Nephron (organoid): ENCODE data around the gene GAST.

Experiments
- H3K27ac Mint-ChIP-seq, 3 experiments: 2 replicates each; pipeline ENCODE4 v1.8.0; 2020; ENCODE audit warnings: mixed read lengths in 3 of 3, mild to moderate bottlenecking in 2 of 3, moderate library complexity in 1 of 3
- H3K27me3 Mint-ChIP-seq: 2 replicates; pipeline ENCODE4 v1.8.0; 2021; ENCODE audit warnings: low read depth, mild to moderate bottlenecking, moderate library complexity, mixed read lengths
- H3K36me3 Mint-ChIP-seq: 2 replicates; pipeline ENCODE4 v1.8.0; 2020; ENCODE audit warnings: low read depth, mixed read lengths
- H3K4me1 Mint-ChIP-seq: 2 replicates; pipeline ENCODE4 v1.8.0; 2020; ENCODE audit warnings: mixed read lengths
- H3K4me3 Mint-ChIP-seq, 3 experiments: 2 replicates each; pipeline ENCODE4 v1.8.0; 2020; ENCODE audit warnings: mild to moderate bottlenecking in 3 of 3, mixed read lengths in 3 of 3, moderate library complexity in 2 of 3
- H3K9me3 Mint-ChIP-seq: 2 replicates; pipeline ENCODE4 v1.8.0; 2020; ENCODE audit warnings: mixed read lengths
- CTCF ChIP-seq, 3 experiments: fragments of 200-600 bp; sonication (generic); IDR thresholded peaks; one replicate each; pipeline ENCODE4 v1.5.0; 2021; ENCODE audit warnings: antibody characterized with exemption in 3 of 3; ENCODE audit not compliant: unreplicated experiment in 3 of 3

GAST gene

GRCh38 chr17:41723801-41724475 lies 11.8 kb downstream of the GAST start:
- no peaks in the 10 kb centered on the region for H3K36me3 Mint-ChIP-seq
- no peak overlapping the region for H3K4me3 Mint-ChIP-seq
- peaks cover 14% of the 10 kb centered on the region for H3K27me3 Mint-ChIP-seq
- no peak overlapping the region for H3K27ac Mint-ChIP-seq
- H3K9me3 Mint-ChIP-seq = no peaks in the 10 kb centered on the region
- TF ChIP-seq CTCF (IDR thresholded peaks at IDR 0.05; ENCODE audit: unreplicated experiment in 3 of 3) = no peak
- no peaks in the 10 kb centered on the region for H3K4me1 Mint-ChIP-seq

GRCh38 chr17:41724476-41725050 lies 12.4 kb downstream of the GAST start:
- Mint-ChIP-seq H3K4me1 (no peaks in the 10 kb centered on the region), H3K27me3 (peaks cover 14% of the 10 kb centered on the region), H3K4me3 (no peak overlapping the region), H3K27ac (no peak overlapping the region), H3K36me3 (no peaks in the 10 kb centered on the region), H3K9me3 (no peaks in the 10 kb centered on the region)
- no peak for TF ChIP-seq CTCF (IDR thresholded peaks at IDR 0.05; ENCODE audit: unreplicated experiment in 3 of 3)

- H3K27ac Mint-ChIP-seq = no peak overlapping the region
- no peaks in the 10 kb centered on the region for H3K9me3 Mint-ChIP-seq
Measured at GRCh38 chr17:41725134-41725533, 13.0 kb downstream of the GAST start.

GRCh38 chr17:41728056-41728455 lies 15.9 kb downstream of the GAST start:
- no peak overlapping the region for H3K4me3 Mint-ChIP-seq
- no peaks in the 10 kb centered on the region for H3K36me3 Mint-ChIP-seq
- peaks cover 5% of the 10 kb centered on the region for H3K4me1 Mint-ChIP-seq
- TF ChIP-seq CTCF (IDR thresholded peaks at IDR 0.05; ENCODE audit: unreplicated experiment in 3 of 3) = no peak
- peaks cover 49% of the 10 kb centered on the region for H3K27me3 Mint-ChIP-seq
- H3K9me3 Mint-ChIP-seq = no peaks in the 10 kb centered on the region
- H3K27ac Mint-ChIP-seq = no peak overlapping the region

More at GRCh38 chr17:41725134-41725533, 13.0 kb downstream of the GAST start:
- no peaks in the 10 kb centered on the region for H3K36me3 Mint-ChIP-seq
- H3K4me1 Mint-ChIP-seq = no peaks in the 10 kb centered on the region
- H3K27me3 Mint-ChIP-seq = peaks cover 20% of the 10 kb centered on the region
- TF ChIP-seq CTCF (IDR thresholded peaks at IDR 0.05; ENCODE audit: unreplicated experiment in 3 of 3) = no peak
- no peak overlapping the region for H3K4me3 Mint-ChIP-seq

GRCh38 chr17:41730479-41730878 lies 18.3 kb downstream of the GAST start:
- Mint-ChIP-seq H3K27ac (no peak overlapping the region), H3K4me1 (peaks cover 10% of the 10 kb centered on the region), H3K4me3 (no peak overlapping the region), H3K9me3 (no peaks in the 10 kb centered on the region), H3K27me3 (peaks cover 70% of the 10 kb centered on the region), H3K36me3 (no peaks in the 10 kb centered on the region)
- no peak for TF ChIP-seq CTCF (IDR thresholded peaks at IDR 0.05; ENCODE audit: unreplicated experiment in 3 of 3)

GRCh38 chr17:41731836-41732235 lies 19.7 kb downstream of the GAST start:
- peaks cover 83% of the 10 kb centered on the region for H3K27me3 Mint-ChIP-seq
- H3K36me3 Mint-ChIP-seq = no peaks in the 10 kb centered on the region
- peaks cover 14% of the 10 kb centered on the region for H3K4me1 Mint-ChIP-seq
- no peak for TF ChIP-seq CTCF (IDR thresholded peaks at IDR 0.05; ENCODE audit: unreplicated experiment in 3 of 3)
- no peaks in the 10 kb centered on the region for H3K9me3 Mint-ChIP-seq
- no peak overlapping the region for H3K27ac Mint-ChIP-seq
- no peak overlapping the region for H3K4me3 Mint-ChIP-seq
